Breast epithelium (tissue), 4 donors: Measurements from ENCODE around the gene POFUT2. TPM values are rescaled to one million over a fixed set of nuclear protein-coding genes. Genes with fewer than 3 reads are reported as not detected.
A peak's percentile ranks its signal among the peaks of the same experiment; 100 is the strongest.

Source experiments
- DNase-seq, 2 donors: peaks; one replicate each; pipeline ENCODE4 v3.0.0-alpha.2; 2019; ENCODE audit warnings: low spot score in 2 of 2
- H3K27ac ChIP-seq, 2 donors: fragments of 200-600 bp; sonication (generic) in 1 of 2; one replicate each; pipeline ENCODE4 v1.5.1; 2016 to 2019; ENCODE audit warnings: mild to moderate bottlenecking in 1 of 2
- H3K27me3 ChIP-seq, 2 donors: fragments of 200-600 bp; sonication (generic) in 1 of 2; one replicate each; pipeline versions ENCODE4 v1.5.1 to v1.6.0; 2017 to 2019; ENCODE audit warnings: control low read depth in 1 of 2, mild to moderate bottlenecking in 1 of 2
- H3K36me3 ChIP-seq: fragments of 200-600 bp; one replicate; pipeline ENCODE4 v1.5.1; 2019
- H3K4me1 ChIP-seq, 2 donors: fragments of 200-600 bp; sonication (generic); one replicate each; pipeline ENCODE4 v1.5.1; 2016 to 2019; ENCODE audit warnings: control low read depth in 1 of 2
- H3K4me3 ChIP-seq, 3 donors: fragments of 200-600 bp; sonication (generic); 1 replicate in 2 of 3; 2 replicates in 1 of 3; pipeline ENCODE4 v1.5.1; 2016 to 2019; ENCODE audit warnings: mild to moderate bottlenecking in 3 of 3, moderate library complexity in 2 of 3
- H3K9me3 ChIP-seq, 2 donors: fragments of 200-600 bp; sonication (generic) in 1 of 2; one replicate each; pipeline ENCODE4 v1.5.1; 2016 to 2019; ENCODE audit warnings: control low read depth in 1 of 2
- CTCF ChIP-seq, 3 donors: fragments of 450-650 bp; IDR thresholded peaks; one replicate each; pipeline ENCODE4 v1.5.1; 2016 to 2017; ENCODE audit warnings: antibody characterized with exemption in 3 of 3, mild to moderate bottlenecking in 3 of 3, moderate library complexity in 3 of 3
- POLR2A ChIP-seq: fragments of 450-650 bp; IDR thresholded peaks from one replicate; pipeline ENCODE4 v1.6.1; 2016; ENCODE audit warnings: antibody characterized with exemption, mild to moderate bottlenecking, moderate library complexity
- POLR2AphosphoS5 ChIP-seq, 3 donors: sonication (generic); formaldehyde crosslinking; IDR thresholded peaks; one replicate each; pipeline ENCODE4 v1.6.1; 2017; ENCODE audit warnings: antibody characterized with exemption in 3 of 3
- intact Hi-C: fragments of 100-400 bp; cut with DNase I; formaldehyde crosslinking; loops from one replicate; pipeline ENCODE4 v1.15.1; 2023; ENCODE audit warnings: low total_unique reads
- total RNA-seq, 3 donors: library from RNA; depleted of rRNA; stranded (reverse); fragments of >200 nt; gene quantifications; one replicate each; pipeline ENCODE4 v1.1.0, GENCODE V29; 2016

Gene POFUT2
- total RNA-seq, 3 donors from 2014 or later: 20.0 to 22.9 (median 22.1) TPM

GRCh38 chr21:45283035-45283610 lies 4.6 kb downstream of the POFUT2 start:
- TF ChIP-seq CTCF (IDR thresholded peaks at IDR 0.05) (no peak), POLR2A (no peak), POLR2AphosphoS5 (IDR thresholded peaks at IDR 0.05) (no peak)
- H3K4me3 ChIP-seq: no peak overlapping the region
- DNase-seq: peak in 1 of 2 donors; percentile 27
- peaks cover 19% of the 10 kb centered on the region for H3K36me3 ChIP-seq
- no peak overlapping the region for H3K27ac ChIP-seq
- intact Hi-C loops: no loop called here
- H3K9me3 ChIP-seq: no peaks in the 10 kb centered on the region
- H3K27me3 ChIP-seq: no peaks in the 10 kb centered on the region
- H3K4me1 ChIP-seq: peaks cover 3 to 6% of the 10 kb centered on the region in 2 donors

DNA sequence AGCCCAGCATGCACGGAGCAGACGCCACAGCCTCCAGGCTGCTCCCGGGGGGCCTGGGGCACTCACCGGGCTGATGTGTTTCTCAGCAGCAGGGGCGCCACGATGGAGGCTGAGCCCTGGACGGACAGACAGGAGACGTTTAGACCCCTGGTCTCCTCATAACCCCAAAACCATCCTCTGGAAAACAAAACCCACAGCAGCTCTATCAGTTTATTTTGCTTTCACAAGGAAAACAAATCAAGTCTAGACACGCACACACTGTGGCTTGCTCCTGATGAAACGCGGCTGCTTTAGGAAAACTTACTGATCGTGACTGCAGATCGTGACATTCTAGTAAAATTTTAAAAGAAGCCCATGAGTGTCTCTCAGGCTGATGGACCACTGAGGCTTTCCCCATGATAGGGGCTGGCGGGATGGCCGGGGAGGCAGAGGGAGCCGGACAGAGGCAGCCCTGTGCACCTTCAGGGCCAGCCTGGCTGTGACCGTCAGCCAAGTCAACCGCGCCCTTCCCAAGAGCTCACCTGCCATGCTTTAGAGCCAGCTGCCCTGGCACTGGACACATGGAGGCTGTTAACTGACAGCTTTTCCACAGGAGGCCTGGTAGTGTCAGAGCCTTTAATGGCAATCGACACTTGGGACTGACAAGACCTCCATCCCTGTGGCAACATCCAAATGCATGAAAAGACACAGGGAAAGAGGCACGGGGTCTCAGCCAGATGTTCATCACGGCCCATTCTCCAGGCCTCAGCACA lies 5.2 kb downstream of the POFUT2 start:
- no peaks in the 10 kb centered on the region for H3K27me3 ChIP-seq
- H3K9me3 ChIP-seq: no peaks in the 10 kb centered on the region
- H3K4me1 ChIP-seq: peaks cover 3 to 6% of the 10 kb centered on the region in 2 donors
- intact Hi-C loops: no loop called here
- H3K36me3 ChIP-seq: peaks cover 19% of the 10 kb centered on the region
- no peak overlapping the region for H3K4me3 ChIP-seq
- no peak overlapping the region for H3K27ac ChIP-seq
- TF ChIP-seq CTCF (IDR thresholded peaks at IDR 0.05): no peak
- TF ChIP-seq POLR2AphosphoS5 (IDR thresholded peaks at IDR 0.05): no peak
- TF ChIP-seq POLR2A: no peak
- DNase-seq: peak in 1 of 2 donors; percentile 31

- peaks cover 19% of the 10 kb centered on the region for H3K36me3 ChIP-seq
- H3K9me3 ChIP-seq: no peaks in the 10 kb centered on the region
- no peak overlapping the region for H3K27ac ChIP-seq
- no peak for TF ChIP-seq POLR2A
- no peak for TF ChIP-seq POLR2AphosphoS5 (IDR thresholded peaks at IDR 0.05)
- TF ChIP-seq CTCF (IDR thresholded peaks at IDR 0.05): no peak
- intact Hi-C loops: no loop called here
- no peaks in the 10 kb centered on the region for H3K27me3 ChIP-seq
- H3K4me3 ChIP-seq: no peak overlapping the region
- peak in 1 of 2 donors; percentile 50 for DNase-seq
- H3K4me1 ChIP-seq: peaks cover 1 to 3% of the 10 kb centered on the region in 2 donors
These were observed 6.0 kb downstream of the POFUT2 start for GRCh38 chr21:45281411-45282282.

DNA sequence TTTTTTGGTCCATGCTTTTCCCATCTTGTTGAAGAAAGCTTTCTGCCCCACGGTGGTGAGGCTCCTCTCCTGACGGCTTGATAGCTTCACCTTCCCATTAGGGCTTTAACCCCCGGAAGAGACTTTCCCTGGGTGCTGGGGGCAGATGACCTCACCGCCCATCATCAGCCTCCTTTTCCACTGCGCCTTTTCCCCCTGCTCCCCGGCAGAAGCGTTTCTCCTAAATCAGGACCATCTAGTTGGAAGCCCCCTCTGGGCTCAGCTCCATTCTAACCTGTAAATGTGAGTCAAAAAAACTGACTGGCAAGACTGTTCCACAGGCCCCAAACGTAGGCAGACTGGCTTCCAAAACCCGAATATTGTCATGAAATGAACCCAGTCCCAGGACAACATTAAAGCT lies 6.7 kb downstream of the POFUT2 start:
- peak in 1 of 2 donors; percentile 17 for DNase-seq
- intact Hi-C loops: no loop called here
- H3K36me3 ChIP-seq: peaks cover 19% of the 10 kb centered on the region

More for the DNA sequence above, 6.7 kb downstream of the POFUT2 start:
- Histone ChIP-seq H3K27ac (no peak overlapping the region), H3K9me3 (no peaks in the 10 kb centered on the region), H3K4me3 (no peak overlapping the region), H3K4me1 (no peaks in the 10 kb centered on the region), H3K27me3 (no peaks in the 10 kb centered on the region)
- TF ChIP-seq CTCF (IDR thresholded peaks at IDR 0.05) (no peak), POLR2AphosphoS5 (IDR thresholded peaks at IDR 0.05) (no peak), POLR2A (no peak)
